GM18873 (cell line): ENCODE data around the gene MED29.

Experiments used
- ATAC-seq: cut with Tn5 transposase; IDR thresholded peaks from one replicate; pipeline ENCODE4 v1.9.1; 2021; ENCODE audit warnings: mild to moderate bottlenecking, moderate library complexity, moderate number of reproducible peaks; ENCODE audit not compliant: unreplicated experiment, low FRiP score

MED29 gene

GRCh38 chr19:39410017-39410830 is 19.0 kb downstream of the MED29 start:
- no peak for ATAC-seq

DNA sequence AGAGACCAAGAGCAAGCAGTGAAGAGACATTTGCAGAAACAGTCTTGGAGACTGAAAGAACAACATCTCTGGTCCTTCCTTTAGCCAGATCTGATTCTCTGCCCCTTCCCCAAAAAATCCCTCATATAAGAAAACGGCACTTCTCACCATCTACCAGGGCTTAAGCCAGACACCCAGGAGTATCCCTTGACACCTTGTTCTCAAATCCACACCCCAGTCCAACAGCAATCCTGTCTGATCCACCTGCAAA is 19.6 kb downstream of the MED29 start:
- ATAC-seq: no peak

GRCh38 chr19:39411081-39411831 is 20.1 kb downstream of the MED29 start:
- no peak for ATAC-seq

GRCh38 chr19:39411832-39412099 is 20.6 kb downstream of the MED29 start:
- peak; percentile 23 for ATAC-seq

- peak; percentile 47 for ATAC-seq
Measured at GRCh38 chr19:39412100-39412866, 21.1 kb downstream of the MED29 start, which contains the start of gene PLEKHG2. TSS of gene PLEKHG2 (plus strand) at chr19:39412669. CDS start at chr19:39414087, 1,418 bp downstream.

DNA sequence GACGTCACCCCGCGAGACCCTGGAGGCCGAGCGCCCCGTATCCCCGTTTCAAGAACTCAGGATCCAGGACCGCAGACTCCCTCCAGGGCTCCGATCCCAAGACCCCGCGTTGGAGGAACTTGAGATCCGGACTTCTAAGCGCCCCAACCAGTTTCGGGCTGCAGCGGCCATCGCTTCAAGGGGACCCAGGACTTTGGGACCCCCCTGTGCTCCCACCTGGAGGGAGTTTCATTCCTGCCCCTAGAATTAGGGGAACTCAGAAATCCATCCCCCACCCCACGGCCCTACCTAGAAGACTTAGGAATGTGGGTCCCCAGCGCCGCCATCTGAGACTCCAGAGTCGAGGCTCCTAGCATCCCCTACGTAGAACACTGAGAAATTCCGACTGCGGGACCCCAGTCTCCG is 21.7 kb downstream of the MED29 start:
- no peak for ATAC-seq

GRCh38 chr19:39413272-39413910 is 22.2 kb downstream of the MED29 start:
- ATAC-seq: no peak

DNA sequence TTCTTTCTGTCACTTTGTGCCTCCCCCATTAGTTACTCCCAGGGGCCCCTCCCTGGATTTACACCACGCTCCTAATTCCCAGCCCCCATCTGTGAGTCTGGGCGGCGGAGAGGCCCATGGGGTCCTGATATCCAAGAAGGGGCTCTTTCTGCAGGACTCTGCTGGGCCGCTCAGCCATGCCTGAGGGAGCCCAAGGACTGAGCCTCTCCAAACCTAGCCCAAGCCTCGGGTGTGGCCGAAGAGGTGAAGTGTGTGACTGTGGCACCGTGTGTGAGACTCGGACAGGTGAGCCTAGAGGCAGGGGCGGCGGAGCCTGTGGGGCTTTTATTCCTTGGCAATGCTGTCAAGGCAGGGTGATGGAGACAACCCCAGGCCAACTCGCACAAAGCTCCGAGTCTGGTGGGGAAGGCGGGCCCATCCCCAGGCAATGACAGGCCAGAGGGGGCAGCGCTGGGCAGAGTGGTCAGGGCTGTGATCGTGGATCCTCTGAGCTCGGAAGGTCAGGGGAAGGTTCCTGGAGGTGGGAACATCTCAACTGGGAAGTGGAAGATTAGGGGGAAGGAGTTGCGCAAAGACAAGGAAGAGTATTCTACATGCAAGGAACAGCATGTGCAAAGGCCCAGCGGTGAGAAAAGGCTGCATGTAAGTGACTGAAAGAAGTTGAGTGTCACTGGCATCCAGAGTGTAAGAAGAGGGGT is 22.9 kb downstream of the MED29 start:
- ATAC-seq: no peak

DNA sequence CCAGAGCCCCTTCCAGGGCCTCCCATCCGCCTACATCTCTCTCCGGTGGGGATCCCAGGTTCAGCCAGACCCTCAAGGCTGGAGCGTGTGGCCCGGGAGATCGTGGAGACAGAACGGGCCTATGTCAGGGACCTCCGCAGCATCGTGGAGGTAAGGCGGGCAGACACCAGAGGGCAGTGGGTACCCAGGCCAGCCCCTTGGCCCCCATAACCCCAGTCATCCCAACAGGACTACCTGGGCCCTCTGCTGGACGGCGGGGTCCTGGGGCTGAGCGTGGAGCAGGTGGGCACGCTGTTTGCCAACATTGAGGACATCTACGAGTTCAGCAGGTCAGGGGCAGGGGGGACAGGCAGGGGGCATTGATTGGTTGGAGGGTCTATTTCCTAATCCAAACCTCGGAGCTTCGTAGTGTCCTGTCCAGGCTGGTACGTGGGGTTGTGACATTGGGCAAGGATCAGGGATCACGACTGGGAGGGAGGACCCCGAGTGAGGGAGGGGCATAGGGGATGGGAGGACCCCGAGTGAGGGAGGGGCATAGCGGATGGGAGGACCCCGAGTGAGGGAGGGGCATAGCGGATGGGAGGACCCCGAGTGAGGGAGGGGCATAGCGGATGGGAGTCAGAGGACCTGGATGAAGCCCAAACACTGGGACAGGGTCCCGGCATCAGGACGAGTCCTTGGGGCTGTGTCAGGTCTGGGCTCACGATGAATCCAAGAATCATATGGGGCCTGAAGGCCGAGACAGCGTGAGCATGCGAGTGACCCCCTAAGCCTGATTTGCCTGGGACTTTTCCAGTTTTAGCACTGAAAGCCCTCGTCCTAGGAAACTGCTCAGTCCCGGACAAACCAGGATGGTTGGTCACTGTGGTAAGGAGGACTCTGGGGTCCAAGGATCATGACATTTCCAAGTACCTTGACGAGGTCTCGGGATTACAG is 24.2 kb downstream of the MED29 start:
- no peak for ATAC-seq

- ATAC-seq: no peak
Measured at GRCh38 chr19:39416152-39417120, 25.3 kb downstream of the MED29 start.

GRCh38 chr19:39417463-39418181 is 26.4 kb downstream of the MED29 start:
- no peak for ATAC-seq

GRCh38 chr19:39419003-39419402 is 27.8 kb downstream of the MED29 start:
- no peak for ATAC-seq

DNA sequence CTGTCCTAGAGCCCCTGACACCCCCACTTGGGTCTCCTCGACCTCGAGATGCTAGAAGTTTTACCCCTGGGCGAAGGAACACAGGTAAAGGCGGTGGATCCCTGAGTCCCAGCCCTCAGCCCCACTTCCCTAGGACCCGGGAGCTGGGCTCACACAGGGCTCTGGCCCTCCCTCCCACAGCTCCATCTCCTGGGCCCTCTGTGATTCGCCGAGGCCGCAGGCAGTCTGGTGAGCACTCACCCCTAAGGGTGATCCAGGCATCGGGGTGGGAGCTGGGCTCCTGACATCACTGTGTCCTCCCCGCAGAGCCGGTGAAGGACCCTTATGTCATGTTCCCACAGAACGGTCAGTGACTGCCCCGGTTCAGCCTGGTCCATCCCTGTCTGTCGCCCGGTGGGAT is 29.6 kb downstream of the MED29 start:
- no peak for ATAC-seq

DNA sequence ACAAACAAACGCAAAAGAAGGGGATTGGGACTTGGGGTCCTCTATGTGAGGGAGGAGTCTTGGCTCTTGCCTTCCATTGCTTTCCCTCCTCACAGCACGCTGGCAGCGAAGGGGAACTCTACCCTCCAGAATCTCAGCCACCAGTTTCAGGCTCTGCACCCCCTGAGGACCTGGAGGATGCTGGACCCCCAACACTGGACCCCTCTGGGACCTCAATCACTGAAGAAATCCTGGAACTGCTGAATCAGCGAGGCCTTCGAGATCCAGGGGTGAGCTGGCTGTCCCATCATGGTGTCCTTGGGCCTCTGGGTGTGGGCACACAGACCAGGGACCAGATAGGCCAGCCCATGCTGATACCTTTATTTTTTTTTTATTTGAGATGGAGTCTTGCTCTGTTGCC is 30.8 kb downstream of the MED29 start:
- ATAC-seq: no peak

GRCh38 chr19:39423258-39424086 is 32.3 kb downstream of the MED29 start:
- ATAC-seq: no peak

GRCh38 chr19:39424934-39425333 is 33.8 kb downstream of the MED29 start:
- ATAC-seq: no peak

- no peak for ATAC-seq
Measured at GRCh38 chr19:39425744-39426143, 34.6 kb downstream of the MED29 start.
